Colon (tissue), 2 donors: ENCODE results near the gene RNU6-1.

Source experiments
- FAIRE-seq: peaks from 2 replicates; lab custom pipeline; 2012; peaks lifted over from hg19 to GRCh38; lab: Jason Lieb, UNC
- donor health status: control.
- donor health status: control.

RNU6-1 gene

GRCh38 chr15:67857220-67857619, 17.4 kb upstream of the RNU6-1 start:
- FAIRE-seq = no peak

DNA sequence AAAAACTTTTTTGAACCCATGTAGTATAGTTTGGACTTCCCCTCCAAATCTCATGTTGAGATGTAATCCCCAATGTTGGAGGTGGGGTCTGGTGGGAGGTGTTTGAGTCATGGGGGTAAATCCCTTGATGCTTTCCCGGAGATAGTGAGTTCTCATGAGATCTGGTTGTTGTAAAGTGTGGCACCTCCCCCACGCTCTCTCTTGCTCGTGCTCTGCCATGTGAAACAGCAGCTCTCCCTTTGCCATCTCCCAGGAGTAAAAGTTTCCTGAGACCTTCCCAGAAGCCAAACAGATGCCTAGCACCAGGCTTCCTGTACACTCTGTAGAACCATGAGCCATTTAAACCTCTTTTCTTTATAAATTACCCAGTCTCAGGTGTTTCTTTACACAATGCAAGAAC, 16.0 kb upstream of the RNU6-1 start:
- no peak for FAIRE-seq

- FAIRE-seq = no peak
Observed at GRCh38 chr15:67854358-67854757, 14.5 kb upstream of the RNU6-1 start.

DNA sequence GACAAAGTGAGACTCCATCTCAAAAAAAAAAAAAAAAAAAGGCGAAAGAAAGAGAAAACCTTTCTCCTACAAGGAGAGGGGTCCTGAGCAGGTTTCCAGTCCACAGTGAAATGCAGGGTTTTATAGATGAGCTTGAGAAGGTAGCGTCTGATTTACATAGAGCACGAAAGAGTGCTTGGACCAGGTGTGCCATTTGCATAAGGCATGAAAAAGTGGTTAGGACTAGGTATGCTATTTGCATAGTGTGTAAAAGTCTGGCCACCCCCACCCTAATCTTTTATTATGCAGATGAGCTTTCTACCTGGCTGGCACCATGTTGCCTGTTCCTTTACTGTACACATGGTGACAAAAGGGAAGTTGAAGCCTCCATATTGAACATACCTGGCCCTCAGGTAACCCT, 13.6 kb upstream of the RNU6-1 start:
- no peak for FAIRE-seq

DNA sequence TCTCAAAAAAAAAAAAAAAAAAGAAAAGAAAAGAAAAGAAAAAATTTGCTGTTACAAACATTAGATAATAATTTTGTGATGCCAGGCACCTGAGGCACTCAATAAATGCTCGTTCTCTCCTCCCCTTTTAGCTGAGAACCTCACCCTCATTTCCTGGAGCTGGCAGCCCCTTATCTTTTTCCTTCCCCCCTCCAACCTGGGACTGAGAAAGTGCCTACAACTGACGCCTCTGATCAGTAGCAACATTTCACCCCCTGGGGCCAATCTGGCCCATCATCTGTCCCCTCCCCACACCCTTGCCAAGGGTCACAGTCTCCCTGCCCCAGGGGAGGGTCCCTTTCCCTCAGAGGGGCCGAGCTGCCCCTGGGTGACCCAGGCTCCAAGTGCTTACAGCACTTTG, 12.6 kb upstream of the RNU6-1 start:
- no peak for FAIRE-seq

DNA sequence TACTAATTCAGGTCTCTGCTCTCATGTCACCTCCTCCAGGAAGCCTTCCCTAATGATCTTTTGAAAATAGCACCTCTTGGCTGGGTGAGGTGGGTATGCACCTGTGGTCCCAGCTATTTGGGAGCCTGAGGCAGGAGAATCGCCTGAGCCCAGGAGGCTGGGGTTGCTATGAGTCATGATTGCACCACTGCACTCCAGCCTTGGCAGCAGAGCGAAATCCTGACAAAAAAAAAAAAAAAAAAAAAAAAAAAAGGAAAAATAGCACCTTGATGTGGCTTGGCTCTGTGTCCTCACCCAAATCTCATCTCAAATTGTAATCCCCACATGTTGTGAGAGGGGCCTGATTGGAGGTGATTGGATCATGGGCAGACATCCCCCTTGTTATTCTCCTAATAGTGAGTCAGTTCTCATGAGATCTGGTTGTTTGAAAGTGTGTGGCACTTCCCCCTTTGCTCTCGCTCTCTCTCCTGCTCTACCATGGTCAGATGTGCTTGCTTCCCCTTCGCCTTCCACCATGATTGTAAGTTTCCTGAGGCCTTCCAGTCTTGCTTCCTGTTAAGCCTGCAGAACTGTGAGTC, 11.2 kb upstream of the RNU6-1 start:
- FAIRE-seq = no peak

GRCh38 chr15:67850336-67850735, 10.5 kb upstream of the RNU6-1 start:
- no peak for FAIRE-seq

DNA sequence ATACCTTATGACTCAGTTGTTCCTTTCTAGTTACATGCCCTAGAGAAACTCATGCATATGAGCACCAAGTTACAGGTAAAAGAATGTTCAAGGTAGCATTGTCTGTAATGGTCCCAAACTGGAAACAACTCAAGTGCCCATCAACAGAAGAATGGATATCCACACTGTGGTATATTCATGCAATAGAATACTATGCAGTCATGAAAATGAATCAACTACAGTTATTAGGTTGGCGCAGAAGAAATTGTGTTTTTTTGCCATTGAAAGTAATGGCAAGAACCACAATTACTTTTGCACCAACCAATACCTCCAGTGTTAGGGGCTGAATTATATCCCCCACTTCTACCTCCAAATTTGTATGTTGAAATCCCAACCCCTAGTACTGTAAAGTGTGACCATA, 9.7 kb upstream of the RNU6-1 start:
- FAIRE-seq = no peak

DNA sequence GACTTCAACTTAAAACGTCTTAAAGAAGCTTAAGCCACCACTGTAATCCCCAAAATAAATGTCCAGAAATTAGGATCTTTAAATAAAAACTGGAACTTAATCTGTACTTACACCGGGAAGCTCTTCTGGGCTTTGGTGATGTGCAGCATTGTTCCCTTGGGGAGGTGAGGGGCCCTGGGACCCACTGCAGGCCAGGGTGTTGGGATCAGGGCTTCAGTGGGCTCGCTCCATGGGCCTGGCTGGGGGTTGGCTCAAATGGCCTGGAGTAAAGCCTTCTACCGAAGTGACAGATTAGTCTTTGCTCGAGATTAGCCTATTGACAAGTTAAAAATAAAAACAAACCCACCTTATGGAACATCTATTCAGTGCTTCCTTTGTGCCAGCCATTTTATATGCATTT, 6.1 kb upstream of the RNU6-1 start:
- FAIRE-seq = no peak

- no peak for FAIRE-seq
Observed at GRCh38 chr15:67843571-67844387, 3.9 kb upstream of the RNU6-1 start.

DNA sequence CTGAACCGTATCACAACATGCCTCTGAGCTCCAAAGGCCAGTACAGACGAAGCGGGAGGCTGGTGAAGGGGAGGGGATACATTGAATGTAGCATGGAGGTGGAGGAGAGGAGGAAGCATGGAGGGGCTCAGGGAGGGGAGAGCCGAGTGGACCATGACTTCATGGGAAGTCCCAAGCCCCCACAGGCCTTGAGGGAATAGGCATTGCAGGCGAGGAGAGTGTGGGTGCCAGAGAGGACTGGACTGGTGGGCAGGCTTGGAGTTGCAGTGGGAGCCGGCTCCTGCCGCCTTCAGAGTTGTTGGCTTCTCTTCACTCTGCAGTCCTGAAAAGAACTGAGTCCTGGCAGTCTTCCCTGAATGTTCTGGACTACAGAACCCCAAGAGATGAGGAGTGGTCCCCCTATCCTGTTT, 3.3 kb upstream of the RNU6-1 start:
- FAIRE-seq = no peak

- FAIRE-seq = no peak
Observed at GRCh38 chr15:67841513-67841762, 1.6 kb upstream of the RNU6-1 start.

DNA sequence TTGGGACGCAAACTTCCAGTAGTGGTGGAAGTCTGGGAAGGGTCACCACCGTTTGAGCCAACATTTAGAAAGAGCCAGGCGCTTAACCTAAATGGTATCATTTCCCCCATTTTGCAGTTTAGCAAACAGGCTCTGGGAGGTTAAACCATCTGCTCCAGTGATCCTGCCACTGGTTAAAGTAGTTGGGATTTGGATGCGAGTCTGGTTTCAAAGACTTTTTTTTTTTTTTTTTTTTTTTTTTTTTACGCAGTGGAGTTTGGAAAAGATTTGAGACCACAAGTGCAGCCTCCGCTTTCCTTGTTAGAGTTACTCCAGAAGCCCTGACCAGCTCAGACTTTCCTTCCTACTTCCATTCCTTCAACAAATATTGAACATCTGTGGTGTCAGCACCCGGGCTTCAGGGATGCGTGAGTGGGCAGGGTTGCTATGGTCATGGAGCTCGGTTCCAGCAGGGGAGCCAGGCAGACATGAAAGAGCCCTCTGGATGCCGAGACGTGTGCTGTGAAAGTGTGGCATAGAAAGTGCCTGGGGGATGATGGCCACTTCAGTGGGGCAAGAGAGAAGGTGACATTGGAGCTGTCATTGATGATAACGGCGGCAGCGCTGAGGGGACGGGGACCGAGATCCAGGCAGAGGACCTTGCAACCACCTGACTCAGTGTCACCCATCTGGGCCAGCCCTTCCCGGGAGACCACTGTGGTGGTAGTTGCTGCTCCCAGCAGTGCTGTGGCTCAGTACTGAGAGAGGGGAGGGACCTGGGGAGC, 1.1 kb upstream of the RNU6-1 start:
- FAIRE-seq = no peak

DNA sequence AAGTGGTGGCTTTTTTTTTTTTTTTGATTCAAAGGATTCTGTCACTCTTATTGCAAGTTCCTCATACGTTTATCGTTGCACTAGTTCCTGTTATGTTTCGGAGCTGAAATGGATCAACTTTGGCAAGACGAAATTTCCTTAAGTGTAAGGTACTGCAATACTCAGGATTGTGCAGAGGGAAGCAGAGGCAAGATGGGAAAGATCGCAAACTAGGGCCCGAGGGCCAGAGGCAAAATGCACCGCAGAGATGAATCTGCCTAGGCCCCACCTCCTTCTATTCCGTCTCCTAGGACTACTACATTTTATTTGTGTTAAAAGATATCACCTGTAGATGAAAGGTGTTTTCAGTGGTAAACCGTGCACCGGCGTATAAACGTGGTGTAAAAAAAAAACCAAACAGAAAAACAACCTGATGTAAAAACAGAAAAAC, 331 bp downstream of the RNU6-1 start:
- FAIRE-seq = no peak

DNA sequence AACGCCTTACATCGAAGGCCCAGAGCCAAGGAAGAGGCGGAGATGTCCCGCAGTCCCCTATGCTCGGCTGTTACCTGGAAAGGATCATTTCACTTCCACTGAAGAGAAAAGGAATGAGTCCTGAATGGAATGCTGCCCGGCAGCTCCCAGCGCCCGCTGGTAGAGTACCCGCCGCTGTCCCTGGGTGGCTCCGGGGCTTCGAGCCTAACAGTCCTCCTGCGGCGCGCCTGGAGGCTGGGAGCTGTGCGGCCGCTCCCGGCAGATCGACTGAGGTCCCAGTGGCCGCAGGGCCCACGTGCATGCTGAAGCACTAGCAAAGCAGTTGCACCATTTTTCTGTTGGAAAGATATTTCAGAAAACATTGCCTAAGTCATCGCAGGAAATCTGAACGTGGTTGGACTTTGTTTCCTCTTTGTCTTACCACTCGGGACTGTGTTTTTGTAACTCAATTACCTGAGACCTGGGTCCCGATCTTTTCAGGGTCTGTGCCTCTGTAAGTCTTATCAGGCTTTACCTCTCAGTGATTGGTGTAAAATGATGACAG, 984 bp downstream of the RNU6-1 start:
- FAIRE-seq = no peak

DNA sequence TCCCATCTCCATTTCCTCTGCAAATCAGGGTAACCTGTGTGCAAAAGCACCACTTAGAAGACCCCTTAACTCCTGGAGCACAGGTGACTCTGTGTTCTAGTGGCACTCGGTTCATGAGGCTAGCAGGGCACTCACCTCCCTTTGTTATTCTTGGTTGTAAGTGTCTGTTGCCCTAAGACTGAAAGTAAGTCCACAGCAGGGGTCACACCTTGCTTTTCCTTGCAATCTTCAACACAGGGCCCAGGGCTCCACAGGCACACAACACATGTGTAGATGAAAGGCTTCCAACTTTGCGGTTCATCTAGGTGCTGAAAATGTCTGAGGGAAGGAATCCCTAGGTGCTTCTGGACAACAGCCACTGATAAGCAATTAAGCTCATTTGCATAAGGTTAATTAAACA, 2.9 kb downstream of the RNU6-1 start:
- no peak for FAIRE-seq

DNA sequence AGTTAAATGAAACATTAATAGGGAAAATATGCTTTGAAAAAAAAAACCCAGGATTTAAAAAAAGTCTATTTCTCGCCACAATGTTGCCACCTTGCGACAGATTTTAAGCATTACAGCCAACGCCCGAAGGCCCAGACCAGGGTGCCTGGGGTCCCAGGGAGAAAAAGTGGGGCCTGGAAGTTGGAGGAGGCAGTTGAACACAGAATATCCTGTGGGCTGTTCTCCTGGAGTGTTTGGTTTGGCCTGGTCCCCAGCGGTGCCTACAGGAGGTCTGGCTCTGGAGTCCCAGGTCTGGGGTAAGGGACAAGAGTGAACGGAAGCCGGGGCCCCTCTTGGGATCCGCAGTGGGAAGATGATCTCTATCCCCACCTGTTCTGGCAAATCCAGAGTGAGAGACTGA, 3.4 kb downstream of the RNU6-1 start:
- FAIRE-seq = no peak

- no peak for FAIRE-seq
Observed at GRCh38 chr15:67836134-67836455, 3.8 kb downstream of the RNU6-1 start.

DNA sequence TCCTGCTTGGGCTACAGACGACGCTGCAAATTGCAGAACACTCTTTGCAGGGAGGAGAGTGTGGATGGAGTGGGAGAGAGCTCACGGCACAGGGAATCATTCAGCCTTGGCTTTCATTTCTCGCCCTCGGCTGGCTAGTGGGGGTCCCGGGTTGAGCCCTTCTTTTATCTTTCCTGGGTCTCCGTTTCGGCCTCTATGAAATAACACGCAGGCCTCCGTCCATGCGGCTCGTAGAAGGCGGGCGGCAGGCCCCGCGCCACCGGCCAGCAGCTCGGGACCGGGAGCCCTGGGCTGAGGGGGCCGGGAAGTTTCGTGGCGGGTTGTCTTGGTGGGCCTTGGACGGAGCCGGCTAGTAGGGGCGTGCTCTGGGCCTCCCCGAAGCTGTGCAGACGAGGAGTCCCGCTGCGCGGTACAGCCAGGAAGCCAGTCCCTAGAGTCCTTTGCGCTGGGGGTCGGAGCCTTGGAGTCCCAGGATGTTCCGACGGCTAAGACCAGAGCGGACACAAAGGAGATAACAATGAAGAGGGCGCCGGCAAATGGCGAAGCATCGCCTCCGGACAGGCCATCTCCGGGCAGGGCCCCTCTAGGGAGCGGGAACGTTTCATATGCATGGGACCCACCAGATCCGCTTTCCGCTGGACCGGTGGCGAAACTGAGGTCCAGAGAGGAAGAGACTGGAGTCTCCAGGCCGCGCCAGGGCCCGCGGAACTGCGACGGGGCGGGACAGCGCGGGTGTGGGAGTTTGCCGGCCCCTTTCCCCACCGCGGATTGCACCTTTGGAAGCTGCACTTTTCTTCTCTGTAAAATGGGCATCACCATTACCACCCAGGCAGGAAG, 4.3 kb downstream of the RNU6-1 start:
- no peak for FAIRE-seq

GRCh38 chr15:67834581-67835296, 5.1 kb downstream of the RNU6-1 start:
- no peak for FAIRE-seq

DNA sequence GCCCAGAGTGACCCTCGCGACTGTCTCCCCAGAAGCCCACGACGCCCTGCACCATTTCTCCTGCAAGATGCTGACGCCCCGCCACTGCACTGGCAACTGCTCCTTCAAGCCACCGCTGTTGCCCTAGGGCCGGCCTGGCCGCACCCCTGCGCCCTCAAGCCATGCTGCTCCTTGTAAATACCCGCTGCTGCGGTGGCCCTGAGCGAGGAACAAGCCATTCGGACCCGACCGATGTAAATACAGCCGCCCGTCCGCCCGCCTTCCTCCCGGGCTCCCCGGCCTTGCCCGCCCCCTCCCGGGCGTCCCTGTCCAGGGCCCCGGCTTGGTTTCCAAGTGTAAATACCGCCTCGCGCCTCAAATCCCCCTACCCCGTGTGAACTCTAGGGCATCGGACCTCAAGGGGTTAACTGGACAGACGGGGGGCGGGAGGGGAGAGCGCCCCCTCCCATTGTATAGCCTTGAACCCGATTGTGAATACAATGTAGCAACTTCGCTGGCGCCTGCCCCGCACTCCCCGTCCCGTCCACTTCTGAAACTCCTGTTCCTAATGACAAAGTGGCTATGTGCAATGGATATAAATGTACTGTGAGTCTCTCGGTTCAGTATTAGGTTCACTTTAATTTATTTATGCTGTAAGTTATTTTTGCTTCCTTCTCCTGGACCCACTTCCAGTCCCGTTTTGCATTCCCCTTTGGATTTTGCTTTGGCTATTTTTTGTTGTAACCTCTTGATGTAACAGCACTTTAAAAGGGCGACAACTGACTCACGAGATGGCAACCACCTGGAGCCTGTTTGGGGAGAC, 5.9 kb downstream of the RNU6-1 start:
- FAIRE-seq = no peak
